Measurements from ENCODE around the gene ZSCAN21.

The ZSCAN21 gene

DNA sequence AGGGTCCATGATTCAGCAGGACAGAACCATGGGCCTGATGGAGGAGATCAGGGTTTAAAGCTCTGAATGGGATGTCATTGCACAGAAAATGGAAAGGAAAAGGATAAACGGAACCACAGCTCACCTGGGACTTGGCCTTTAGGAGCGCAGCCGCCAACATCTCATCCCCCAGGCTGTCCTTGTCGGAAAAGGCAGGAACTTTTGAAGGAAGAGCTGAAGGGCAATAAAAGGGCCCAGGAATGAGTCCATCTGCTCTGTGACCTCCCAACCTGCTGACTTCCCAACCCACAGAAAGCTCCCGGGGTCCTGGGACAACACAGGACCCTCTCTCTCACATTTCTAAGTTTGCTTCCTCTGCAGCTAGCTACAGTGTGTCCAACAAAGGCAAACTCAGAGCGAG, 25.8 kb downstream of the ZSCAN21 start:
- Mint-ChIP-seq H3K27ac (no peak overlapping the region), H3K4me3 (no peak overlapping the region), H3K27me3 (no peaks in the 10 kb centered on the region)

GRCh38 chr7:100077205-100077604, 27.6 kb downstream of the ZSCAN21 start:
- Mint-ChIP-seq H3K27me3 (no peaks in the 10 kb centered on the region), H3K36me3 (peaks cover 64% of the 10 kb centered on the region), H3K4me1 (peaks cover 24% of the 10 kb centered on the region), H3K27ac (no peak overlapping the region), H3K9me3 (peaks cover 11% of the 10 kb centered on the region), H3K4me3 (no peak overlapping the region)
- CTCF ChIA-PET, result no interaction called here
- DNase-seq, result no peak

More for the DNA sequence above, 25.8 kb downstream of the ZSCAN21 start:
- no peak for DNase-seq
- peaks cover 80% of the 10 kb centered on the region for H3K36me3 Mint-ChIP-seq
- peaks cover 29% of the 10 kb centered on the region for H3K9me3 Mint-ChIP-seq
- peaks cover 13% of the 10 kb centered on the region for H3K4me1 Mint-ChIP-seq
- CTCF ChIA-PET, result interaction anchor here (0.7 to 0.8 kb wide), 3 partner anchors 13 to 299 kb away, joined by 3 read pairs; partner anchors contain the start of gene COPS6

DNA sequence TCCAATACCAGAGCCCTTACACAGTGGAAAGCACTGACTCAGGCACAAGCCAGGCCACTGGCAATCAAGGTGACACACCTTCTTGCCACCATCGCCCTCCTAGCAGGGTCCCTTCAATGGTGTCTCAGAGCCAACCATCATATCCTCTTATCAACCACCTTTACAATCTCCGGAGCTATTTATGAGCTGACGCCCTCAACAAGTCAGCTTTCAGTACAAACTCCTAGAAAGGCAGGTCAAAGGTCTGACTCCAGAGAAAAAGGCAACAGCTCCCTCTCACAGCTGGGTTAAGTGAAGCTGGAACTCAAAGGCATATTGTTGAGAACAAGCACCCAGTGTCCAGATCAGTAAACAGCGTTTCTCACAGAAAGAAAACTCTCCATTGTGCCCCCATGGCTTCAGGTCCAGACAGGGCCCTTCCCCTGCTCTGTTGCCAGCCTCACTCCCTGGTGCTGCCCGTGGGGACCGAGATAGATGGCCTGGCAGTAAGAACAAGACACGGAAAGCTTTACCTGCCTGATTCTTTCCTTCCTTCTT, 29.5 kb downstream of the ZSCAN21 start:
- CTCF ChIA-PET, result no interaction called here
- H3K9me3 Mint-ChIP-seq, result peaks cover 2% of the 10 kb centered on the region
- DNase-seq, result no peak
- peak overlapping the region; percentile 26 for H3K4me3 Mint-ChIP-seq
- peaks cover 11% of the 10 kb centered on the region for H3K27me3 Mint-ChIP-seq
- H3K27ac Mint-ChIP-seq, result no peak overlapping the region
- peaks cover 32% of the 10 kb centered on the region for H3K4me1 Mint-ChIP-seq
- peaks cover 46% of the 10 kb centered on the region for H3K36me3 Mint-ChIP-seq

- H3K27me3 Mint-ChIP-seq, result peaks cover 28% of the 10 kb centered on the region
- peak overlapping the region; percentile 83 for H3K27ac Mint-ChIP-seq
- peaks cover 32% of the 10 kb centered on the region for H3K4me1 Mint-ChIP-seq
- no peak for DNase-seq
- H3K36me3 Mint-ChIP-seq, result peaks cover 27% of the 10 kb centered on the region
- CTCF ChIA-PET, result interaction anchor here (0.8 to 1.4 kb wide), 3 partner anchors 10 to 90 kb away, joined by 3 to 4 read pairs (median 3); no protein-coding TSS in a partner anchor
- H3K9me3 Mint-ChIP-seq, result no peaks in the 10 kb centered on the region
- H3K4me3 Mint-ChIP-seq, result peak overlapping the region; percentile 83
Measured at GRCh38 chr7:100080907-100081534, 31.4 kb downstream of the ZSCAN21 start.

GRCh38 chr7:100081535-100082102, 32.0 kb downstream of the ZSCAN21 start, which contains the start of gene ZNF3:
Gene ZNF3, minus strand, starts transcription at chr7:100081723. Its CDS starts 4,366 bp downstream, at chr7:100077357.
- Mint-ChIP-seq H3K27ac (peak within 1 kb of the TSS; percentile 90), H3K4me1 (peaks cover 32% of the 10 kb centered on the region), H3K36me3 (peaks cover 21% of the 10 kb centered on the region), H3K27me3 (peaks cover 29% of the 10 kb centered on the region), H3K4me3 (peak within 1 kb of the TSS; percentile 83), H3K9me3 (no peaks in the 10 kb centered on the region)
- CTCF ChIA-PET, result interaction anchor here (0.8 to 1.4 kb wide), 8 partner anchors 10 to 90 kb away, joined by 3 to 11 read pairs (median 4); partner anchors contain the start of gene ZSCAN21
- peak; percentile 98 for DNase-seq

- CTCF ChIA-PET, result interaction anchor here (0.6 to 1.3 kb wide), 10 partner anchors 12 to 398 kb away, joined by 3 to 7 read pairs (median 4); partner anchors contain the start of gene ZSCAN21
- peak overlapping the region; percentile 83 for H3K4me3 Mint-ChIP-seq
- peaks cover 29% of the 10 kb centered on the region for H3K27me3 Mint-ChIP-seq
- DNase-seq, result no peak
- no peak overlapping the region for H3K27ac Mint-ChIP-seq
- peaks cover 37% of the 10 kb centered on the region for H3K4me1 Mint-ChIP-seq
- H3K9me3 Mint-ChIP-seq, result no peaks in the 10 kb centered on the region
- peaks cover 15% of the 10 kb centered on the region for H3K36me3 Mint-ChIP-seq
Measured at GRCh38 chr7:100082978-100083377, 33.4 kb downstream of the ZSCAN21 start.

GRCh38 chr7:100085515-100085914, 35.9 kb downstream of the ZSCAN21 start:
- H3K9me3 Mint-ChIP-seq, result no peaks in the 10 kb centered on the region

DNA sequence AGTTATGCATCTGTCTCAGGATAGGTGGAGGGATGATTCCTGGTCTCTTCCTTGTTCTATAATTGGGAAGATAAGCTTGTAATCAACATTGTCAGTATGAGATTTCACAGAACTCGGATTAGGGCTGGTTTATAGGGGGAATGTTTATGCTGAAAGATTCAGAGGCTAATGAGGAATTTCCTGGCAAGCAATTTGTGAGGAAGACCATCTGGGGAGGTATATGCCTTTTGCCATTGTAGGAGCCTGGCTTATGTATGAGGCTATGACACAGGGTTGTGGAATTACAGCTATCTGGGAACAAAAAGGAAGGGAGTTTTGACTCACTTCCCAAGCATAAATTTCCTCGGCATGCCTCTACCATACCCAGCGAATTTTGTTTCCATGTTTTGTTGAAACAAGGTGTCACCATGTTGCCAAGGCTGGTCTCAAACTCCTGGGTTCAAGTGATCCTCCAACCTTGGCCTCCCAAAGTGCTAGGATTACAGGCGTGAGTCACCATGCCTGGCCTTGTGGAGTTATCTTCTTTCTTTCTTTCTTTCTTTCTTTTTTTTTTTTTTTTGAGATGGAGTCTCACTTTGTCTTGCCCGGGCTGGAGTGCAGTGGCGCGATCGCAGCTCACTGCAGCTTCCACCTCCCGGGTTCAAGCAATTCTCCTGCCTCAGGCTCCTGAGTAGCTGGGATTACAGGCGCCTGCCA, 37.6 kb downstream of the ZSCAN21 start:
- CTCF ChIA-PET, result interaction anchor here (1.0 kb wide), 1 partner anchor 172 kb away, joined by 3 read pairs; no protein-coding TSS in a partner anchor
- Mint-ChIP-seq H3K27me3 (peaks cover 29% of the 10 kb centered on the region), H3K4me1 (peaks cover 40% of the 10 kb centered on the region), H3K9me3 (no peaks in the 10 kb centered on the region), H3K4me3 (peak overlapping the region; percentile 27), H3K27ac (no peak overlapping the region), H3K36me3 (peaks cover 26% of the 10 kb centered on the region)
- DNase-seq, result no peak

More at GRCh38 chr7:100085515-100085914, 35.9 kb downstream of the ZSCAN21 start:
- peaks cover 29% of the 10 kb centered on the region for H3K27me3 Mint-ChIP-seq
- H3K4me3 Mint-ChIP-seq, result no peak overlapping the region
- H3K4me1 Mint-ChIP-seq, result peaks cover 41% of the 10 kb centered on the region
- DNase-seq, result no peak
- peaks cover 13% of the 10 kb centered on the region for H3K36me3 Mint-ChIP-seq
- H3K27ac Mint-ChIP-seq, result no peak overlapping the region
- CTCF ChIA-PET, result interaction anchor here (1.2 kb wide), 1 partner anchor 16 kb away, joined by 3 read pairs; the partner anchor contains the start of genes AP4M1 and MCM7

DNA sequence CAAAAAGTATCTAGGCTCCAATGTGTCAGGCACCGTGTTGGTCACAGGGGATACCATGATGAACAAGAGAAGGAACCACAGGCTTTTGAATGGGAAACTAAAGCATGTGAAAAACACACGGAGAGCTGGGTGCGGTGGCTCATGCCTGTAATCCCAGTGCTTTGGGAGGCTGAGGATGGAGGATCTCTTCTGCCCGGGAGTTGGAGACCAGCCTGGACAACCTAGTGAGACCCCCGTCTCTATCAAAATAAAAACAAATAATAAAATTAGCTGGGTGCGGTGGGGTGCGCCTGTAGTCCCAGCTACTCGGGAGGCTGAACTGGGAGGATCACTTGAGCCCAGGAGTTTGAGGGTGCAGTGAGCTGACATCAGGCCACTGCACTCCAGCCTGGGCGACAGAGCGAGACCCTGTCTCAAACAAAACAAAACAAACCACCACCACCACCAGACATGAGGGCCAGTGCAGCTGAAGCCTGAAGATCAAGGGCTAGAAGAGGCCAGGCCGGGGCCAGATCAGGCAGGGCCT, 38.6 kb downstream of the ZSCAN21 start:
- CTCF ChIA-PET, result interaction anchor here (0.6 kb wide), 1 partner anchor 13 kb away, joined by 3 read pairs; no protein-coding TSS in a partner anchor
- Mint-ChIP-seq H3K27ac (peak overlapping the region; percentile 88), H3K4me1 (peaks cover 32% of the 10 kb centered on the region), H3K36me3 (peaks cover 36% of the 10 kb centered on the region), H3K4me3 (peak overlapping the region; percentile 84), H3K9me3 (no peaks in the 10 kb centered on the region), H3K27me3 (peaks cover 27% of the 10 kb centered on the region)
- no peak for DNase-seq

GRCh38 chr7:100088621-100089457, 39.3 kb downstream of the ZSCAN21 start, which contains the start of gene COPS6:
Gene COPS6, plus strand, starts transcription at chr7:100088969. Its CDS starts 22 bp downstream, at chr7:100088991.
- Mint-ChIP-seq H3K9me3 (no peaks in the 10 kb centered on the region), H3K4me3 (peak within 1 kb of the TSS; percentile 84), H3K27me3 (peaks cover 20% of the 10 kb centered on the region), H3K4me1 (peaks cover 34% of the 10 kb centered on the region), H3K36me3 (peaks cover 43% of the 10 kb centered on the region), H3K27ac (peak within 1 kb of the TSS; percentile 88)
- CTCF ChIA-PET, result interaction anchor here (0.6 to 1.3 kb wide), 2 partner anchors 12 to 13 kb away, joined by 3 read pairs; no protein-coding TSS in a partner anchor
- DNase-seq, result peak; percentile 88

DNA sequence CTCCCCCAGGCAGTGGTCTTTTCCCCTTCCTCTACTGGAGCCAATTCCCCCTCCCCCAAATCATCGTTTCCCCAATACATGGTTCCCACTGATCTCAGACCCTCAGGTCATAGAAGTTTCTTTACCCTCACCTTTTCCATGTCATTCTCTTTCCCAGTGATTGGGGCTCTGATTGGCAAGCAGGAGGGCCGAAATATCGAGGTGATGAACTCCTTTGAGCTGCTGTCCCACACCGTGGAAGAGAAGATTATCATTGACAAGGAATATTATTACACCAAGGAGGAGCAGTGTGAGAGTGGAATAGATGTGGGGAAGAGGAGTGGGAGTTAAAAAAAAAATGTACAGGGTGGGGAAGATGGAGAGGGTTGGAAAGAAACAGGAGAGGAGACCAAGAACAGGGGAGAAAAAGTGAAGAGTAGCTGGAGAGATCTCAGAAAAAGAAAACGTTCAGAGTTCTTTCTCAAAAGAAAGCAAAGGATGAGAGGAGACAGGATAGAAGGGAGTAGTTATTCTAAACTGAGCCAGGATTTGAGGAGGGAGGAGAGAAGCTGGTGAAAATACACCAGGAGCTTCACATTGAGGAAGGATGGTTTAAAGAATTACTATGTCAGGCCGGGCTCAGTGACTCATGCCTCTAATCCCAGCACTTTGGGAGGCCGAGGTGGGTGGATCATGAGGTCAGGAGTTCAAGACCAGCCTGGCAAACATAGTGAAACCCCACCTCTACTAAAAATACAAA, 40.1 kb downstream of the ZSCAN21 start:
- Mint-ChIP-seq H3K4me3 (peak overlapping the region; percentile 84), H3K27me3 (peaks cover 15% of the 10 kb centered on the region), H3K36me3 (peaks cover 48% of the 10 kb centered on the region), H3K4me1 (peaks cover 34% of the 10 kb centered on the region), H3K9me3 (no peaks in the 10 kb centered on the region), H3K27ac (peak overlapping the region; percentile 88)
- CTCF ChIA-PET, result interaction anchor here (1.1 to 1.3 kb wide), 2 partner anchors 11 to 41 kb away, joined by 3 read pairs; no protein-coding TSS in a partner anchor
- no peak for DNase-seq
